ENCODE measurements around the gene MAK. TPM values are rescaled to one million over a fixed set of nuclear protein-coding genes. Genes with fewer than 3 reads are reported as not detected.
"Not testable (repeated sequence)": the region's sequence is repeated elsewhere in the genome, so short reads cannot be mapped to it uniquely, and the experiment has no call there.

The MAK gene
- total and polyA plus RNA-seq, 8 donors: 0.05 to 0.33 (median 0.10) TPM

GRCh38 chr6:10883312-10884244, 45.2 kb upstream of the MAK start:
- H3K4me1 ChIP-seq: peaks cover 0 to 4% (median 0%) of the 10 kb centered on the region in 3 donors
- H3K4me3 ChIP-seq: no peak overlapping the region
- TF ChIP-seq CTCF (IDR thresholded peaks at IDR 0.05): no peak
- no peaks in the 10 kb centered on the region for H3K9me3 ChIP-seq
- FAIRE-seq: no peak
- no peak for DNase-seq
- peaks cover 4 to 42% (median 12%) of the 10 kb centered on the region in 4 donors for H3K27me3 ChIP-seq
- no peak overlapping the region for H3K27ac ChIP-seq
- intact Hi-C loops (cut with DNase I): no loop called here
- WGBS, 2 donors: 12 to 13% methylated on average over 51 of the region's 51 CpGs
- no peak for ATAC-seq
- H3K36me3 ChIP-seq: no peaks in the 10 kb centered on the region

DNA sequence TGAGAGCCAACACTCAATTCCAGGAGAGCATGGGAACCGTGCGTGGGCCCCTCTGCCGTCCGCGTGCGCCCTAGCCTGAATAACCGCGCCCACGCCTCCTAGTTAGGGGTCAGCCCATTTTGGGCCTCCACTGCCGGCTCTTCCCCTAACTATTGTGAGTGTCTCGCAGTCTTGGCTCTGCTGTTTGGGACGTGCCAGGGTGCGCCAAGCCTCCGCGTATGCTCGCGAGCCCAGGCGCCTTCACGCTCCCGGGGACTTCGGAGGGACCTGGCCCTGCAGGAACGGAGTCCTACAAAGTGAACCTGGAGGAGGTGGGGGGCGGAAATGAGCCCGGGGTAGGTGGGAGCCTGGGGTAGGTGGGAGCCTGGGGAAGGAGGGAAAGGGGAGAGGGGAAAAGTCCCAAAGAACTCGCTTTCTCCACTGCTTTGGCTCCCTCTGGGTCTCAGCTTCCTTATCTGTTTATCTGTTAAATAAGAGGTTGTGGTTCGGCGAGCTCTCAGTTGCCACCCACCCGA, 44.4 kb upstream of the MAK start:
- FAIRE-seq: no peak

GRCh38 chr6:10882253-10882630, 43.9 kb upstream of the MAK start:
- DNase-seq; H3K4me1 ChIP-seq; FAIRE-seq; intact Hi-C loops (cut with DNase I); ATAC-seq; H3K27ac ChIP-seq; H3K36me3 ChIP-seq; H3K9me3 ChIP-seq: not testable (repeated sequence)
- H3K4me3 ChIP-seq: peak overlapping the region in 1 of 4 donors; percentile 12
- 26 to 29% methylated on average over 14 of the region's 14 CpGs for WGBS, 2 donors
- H3K27me3 ChIP-seq: peaks cover 4 to 42% (median 12%) of the 10 kb centered on the region in 4 donors

More for the DNA sequence above, 44.4 kb upstream of the MAK start:
- no peaks in the 10 kb centered on the region for H3K36me3 ChIP-seq
- DNase-seq: no peak
- TF ChIP-seq CTCF (IDR thresholded peaks at IDR 0.05): no peak
- peaks cover 4 to 42% (median 12%) of the 10 kb centered on the region in 4 donors for H3K27me3 ChIP-seq
- no peak overlapping the region for H3K4me3 ChIP-seq
- no peaks in the 10 kb centered on the region for H3K9me3 ChIP-seq
- WGBS, 2 donors: 7 to 9% methylated on average over 28 of the region's 28 CpGs
- H3K4me1 ChIP-seq: peaks cover 0 to 4% (median 0%) of the 10 kb centered on the region in 3 donors
- peak in 1 of 4 donors; percentile 10 for ATAC-seq
- intact Hi-C loops (cut with DNase I): no loop called here
- H3K27ac ChIP-seq: no peak overlapping the region

GRCh38 chr6:10880366-10880765, 42.0 kb upstream of the MAK start:
- no peaks in the 10 kb centered on the region for H3K9me3 ChIP-seq
- no peak overlapping the region for H3K4me3 ChIP-seq
- intact Hi-C loops (cut with DNase I): no loop called here
- peaks cover 0 to 26% (median 8%) of the 10 kb centered on the region in 4 donors for H3K27me3 ChIP-seq
- no peaks in the 10 kb centered on the region for H3K4me1 ChIP-seq
- no peak for FAIRE-seq
- no peak for ATAC-seq
- 90 to 91% methylated on average over 2 of the region's 2 CpGs for WGBS, 2 donors
- no peak for DNase-seq
- no peak overlapping the region for H3K27ac ChIP-seq
- TF ChIP-seq CTCF (IDR thresholded peaks at IDR 0.05): no peak
- no peaks in the 10 kb centered on the region for H3K36me3 ChIP-seq

DNA sequence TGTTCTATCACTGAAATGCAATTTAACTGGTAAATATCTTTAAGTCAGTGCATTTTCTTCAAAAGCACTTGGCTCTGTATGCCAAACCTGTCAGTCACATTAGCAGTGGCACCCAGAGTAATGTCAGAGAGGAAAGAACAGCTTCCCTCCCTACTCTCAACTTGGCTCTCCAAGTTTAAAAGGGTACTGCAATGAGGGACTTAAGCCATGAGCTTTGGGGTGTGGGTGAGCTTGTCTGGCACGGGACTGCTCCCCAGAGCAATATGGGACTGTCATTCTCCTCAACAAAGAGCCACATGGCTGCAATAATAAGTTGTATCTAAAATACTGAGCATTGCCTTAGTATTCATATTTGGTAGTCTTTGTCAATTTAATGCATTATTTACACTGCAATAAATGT, 39.5 kb upstream of the MAK start:
- intact Hi-C loops (cut with DNase I): no loop called here
- H3K4me1 ChIP-seq: peaks cover 0 to 6% (median 0%) of the 10 kb centered on the region in 3 donors
- DNase-seq (no peak), FAIRE-seq (no peak), ATAC-seq (no peak)
- 66 to 90% methylated on average over 1 of the region's 1 CpG for WGBS, 2 donors
- H3K9me3 ChIP-seq: no peaks in the 10 kb centered on the region
- no peak overlapping the region for H3K27ac ChIP-seq
- H3K27me3 ChIP-seq: peaks cover 0 to 11% (median 2%) of the 10 kb centered on the region in 4 donors
- no peak overlapping the region for H3K4me3 ChIP-seq
- TF ChIP-seq CTCF (IDR thresholded peaks at IDR 0.05): no peak
- H3K36me3 ChIP-seq: no peaks in the 10 kb centered on the region
